ENCODE measurements around the gene MYBPHL. TPM values are rescaled to one million over a fixed set of nuclear protein-coding genes. Genes with fewer than 3 reads are reported as not detected.

MYBPHL gene
- total and polyA plus RNA-seq, 2 experiments from 2014 or later = not detected

- TF ChIP-seq EZH2 (IDR thresholded peaks at IDR 0.05; ENCODE audit: insufficient read depth, poor library complexity, severe bottlenecking) (no peak), EZH2phosphoT487 (IDR thresholded peaks at IDR 0.05; ENCODE audit: insufficient read depth, low read depth) (no peak)
- 63 to 67% methylated on average over 23 to 28 of the region's 28 CpGs for WGBS, 2 experiments (ENCODE audit: low coverage in 1 of 2, low lambda C conversion rate in 2 of 2, missing lambda C conversion rate in 2 of 2)
- Histone ChIP-seq H3K79me2 (ENCODE audit: insufficient read depth) (peaks cover 20% of the 10 kb centered on the region), H3K27me3 (replicated peaks; ENCODE audit: insufficient read depth) (no peaks in the 10 kb centered on the region), H3K4me3 (peak overlapping the region; percentile 84), H3K4me2 (ENCODE audit: unreplicated experiment) (peak overlapping the region; percentile 95), H3K4me1 (ENCODE audit: insufficient read depth) (peaks cover 5% of the 10 kb centered on the region), H3K9ac (peak overlapping the region; percentile 83), H3K9me3 (ENCODE audit: low read depth) (no peaks in the 10 kb centered on the region), H4K20me1 (ENCODE audit: insufficient read depth) (no peaks in the 10 kb centered on the region), H3K36me3 (ENCODE audit: low read depth) (no peaks in the 10 kb centered on the region), H3K9me2 (ENCODE audit: insufficient read depth) (no peaks in the 10 kb centered on the region), H2AFZ (peak overlapping the region; percentile 97; the same call in 1 of the 2 replicates), H3K27ac (no peak overlapping the region), H3F3A (ENCODE audit: insufficient read depth) (peaks cover 7% of the 10 kb centered on the region)
- in situ Hi-C loops (cut with MboI) = no loop called here
- peak; percentile 27 for DNase-seq
Measured at GRCh38 chr1:109281680-109282496, 24.9 kb downstream of the MYBPHL start.

GRCh38 chr1:109280862-109281261 lies 25.9 kb downstream of the MYBPHL start:
- H3K27me3 ChIP-seq (replicated peaks; ENCODE audit: insufficient read depth) = no peaks in the 10 kb centered on the region
- H3K9me2 ChIP-seq (ENCODE audit: insufficient read depth) = no peaks in the 10 kb centered on the region
- in situ Hi-C loops (cut with MboI) = no loop called here
- no peaks in the 10 kb centered on the region for H4K20me1 ChIP-seq (ENCODE audit: insufficient read depth)
- H3K36me3 ChIP-seq (ENCODE audit: low read depth) = no peaks in the 10 kb centered on the region
- H2AFZ ChIP-seq = no peak overlapping the region
- no peak overlapping the region for H3K9ac ChIP-seq
- peaks cover 9% of the 10 kb centered on the region for H3K4me1 ChIP-seq (ENCODE audit: insufficient read depth)
- no peak overlapping the region for H3K4me2 ChIP-seq (ENCODE audit: unreplicated experiment)
- no peak for TF ChIP-seq EZH2 (IDR thresholded peaks at IDR 0.05; ENCODE audit: insufficient read depth, poor library complexity, severe bottlenecking)
- H3K4me3 ChIP-seq = no peak overlapping the region
- peaks cover 20% of the 10 kb centered on the region for H3K79me2 ChIP-seq (ENCODE audit: insufficient read depth)
- 91 to 96% methylated on average over 7 to 12 of the region's 12 CpGs for WGBS, 2 experiments (ENCODE audit: low coverage in 1 of 2, low lambda C conversion rate in 2 of 2, missing lambda C conversion rate in 2 of 2)
- H3F3A ChIP-seq (ENCODE audit: insufficient read depth) = peaks cover 7% of the 10 kb centered on the region
- no peak overlapping the region for H3K27ac ChIP-seq
- no peaks in the 10 kb centered on the region for H3K9me3 ChIP-seq (ENCODE audit: low read depth)
- DNase-seq = no peak

DNA sequence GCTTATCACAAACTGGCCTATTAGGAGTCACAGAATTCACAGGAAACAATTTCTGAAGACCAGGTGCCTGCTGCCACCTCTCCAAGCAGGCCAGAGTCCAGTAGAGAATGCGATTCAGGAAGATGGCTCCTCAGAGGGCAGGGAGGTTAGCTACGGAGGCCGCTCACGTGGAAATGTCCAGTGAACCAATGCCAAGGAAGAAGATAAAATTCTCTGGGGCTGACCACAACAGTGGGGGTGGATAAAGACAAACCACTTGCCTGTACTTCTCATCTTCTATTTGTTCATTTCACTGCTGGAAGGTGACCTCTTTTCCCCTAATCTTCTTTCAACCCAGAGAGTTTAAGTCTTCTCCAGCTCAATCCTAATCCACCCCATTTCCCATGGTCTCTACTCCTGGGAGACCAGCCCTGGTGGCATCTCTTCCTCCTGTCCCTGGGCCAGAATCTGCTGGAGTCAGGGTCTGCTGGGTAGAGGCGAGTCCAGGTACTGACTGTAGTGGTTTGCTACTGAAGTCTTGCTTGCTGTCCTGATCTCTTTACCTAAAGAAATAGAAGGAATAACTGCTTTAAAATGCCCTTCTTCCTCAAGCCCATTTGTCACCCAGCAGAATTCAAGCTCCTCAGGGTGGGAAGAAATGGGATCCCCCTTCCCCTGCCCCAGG lies 27.1 kb downstream of the MYBPHL start:
- H3K4me1 ChIP-seq (ENCODE audit: insufficient read depth) = peaks cover 12% of the 10 kb centered on the region
- no peak for TF ChIP-seq EZH2 (IDR thresholded peaks at IDR 0.05; ENCODE audit: insufficient read depth, poor library complexity, severe bottlenecking)
- no peak for TF ChIP-seq EZH2phosphoT487 (IDR thresholded peaks at IDR 0.05; ENCODE audit: insufficient read depth, low read depth)
- H3K9me2 ChIP-seq (ENCODE audit: insufficient read depth) = no peaks in the 10 kb centered on the region
- no peak overlapping the region for H3K4me3 ChIP-seq
- H2AFZ ChIP-seq = no peak overlapping the region
- no peak overlapping the region for H3K9ac ChIP-seq
- no peak for DNase-seq
- peaks cover 20% of the 10 kb centered on the region for H3K79me2 ChIP-seq (ENCODE audit: insufficient read depth)
- H3K9me3 ChIP-seq (ENCODE audit: low read depth) = no peaks in the 10 kb centered on the region
- in situ Hi-C loops (cut with MboI) = loop anchor here (5.0 kb wide), 1 partner anchor 118 kb away; the partner anchor contains the start of gene SORT1
- H4K20me1 ChIP-seq (ENCODE audit: insufficient read depth) = no peaks in the 10 kb centered on the region
- H3K36me3 ChIP-seq (ENCODE audit: low read depth) = no peaks in the 10 kb centered on the region
- H3F3A ChIP-seq (ENCODE audit: insufficient read depth) = peaks cover 7% of the 10 kb centered on the region
- H3K4me2 ChIP-seq (ENCODE audit: unreplicated experiment) = no peak overlapping the region
- H3K27me3 ChIP-seq (replicated peaks; ENCODE audit: insufficient read depth) = no peaks in the 10 kb centered on the region
- H3K27ac ChIP-seq = no peak overlapping the region
- WGBS, 2 experiments (ENCODE audit: low coverage in 1 of 2, low lambda C conversion rate in 2 of 2, missing lambda C conversion rate in 2 of 2) = 95 to 97% methylated on average over 5 of the region's 5 CpGs

GRCh38 chr1:109277434-109278204 lies 29.2 kb downstream of the MYBPHL start:
- no peak overlapping the region for H2AFZ ChIP-seq
- WGBS, 2 experiments (ENCODE audit: low coverage in 1 of 2, low lambda C conversion rate in 2 of 2, missing lambda C conversion rate in 2 of 2) = 67 to 68% methylated on average over 7 of the region's 7 CpGs
- peaks cover 17% of the 10 kb centered on the region for H3K79me2 ChIP-seq (ENCODE audit: insufficient read depth)
- H3K9me2 ChIP-seq (ENCODE audit: insufficient read depth) = no peaks in the 10 kb centered on the region
- in situ Hi-C loops (cut with MboI) = loop anchor here (5.0 kb wide), 1 partner anchor 120 kb away; the partner anchor contains the start of gene SORT1
- H4K20me1 ChIP-seq (ENCODE audit: insufficient read depth) = no peaks in the 10 kb centered on the region
- no peaks in the 10 kb centered on the region for H3K9me3 ChIP-seq (ENCODE audit: low read depth)
- no peaks in the 10 kb centered on the region; the same call in 1 of the 2 replicates for H3F3A ChIP-seq (ENCODE audit: insufficient read depth)
- no peak overlapping the region for H3K9ac ChIP-seq
- H3K4me2 ChIP-seq (ENCODE audit: unreplicated experiment) = no peak overlapping the region
- no peak overlapping the region for H3K4me3 ChIP-seq
- DNase-seq = peak; percentile 72
- H3K27ac ChIP-seq = no peak overlapping the region
- no peaks in the 10 kb centered on the region for H3K27me3 ChIP-seq (replicated peaks; ENCODE audit: insufficient read depth)
- TF ChIP-seq EZH2 (IDR thresholded peaks at IDR 0.05; ENCODE audit: insufficient read depth, poor library complexity, severe bottlenecking) (no peak), EZH2phosphoT487 (IDR thresholded peaks at IDR 0.05; ENCODE audit: insufficient read depth, low read depth) (no peak)
- H3K36me3 ChIP-seq (ENCODE audit: low read depth) = no peaks in the 10 kb centered on the region
- peaks cover 6% of the 10 kb centered on the region; the same call in 1 of the 2 replicates for H3K4me1 ChIP-seq (ENCODE audit: insufficient read depth)

All from GM23248 (cell line).